Measurements from ENCODE around the gene KIF2A. TPM values are rescaled to one million over a fixed set of nuclear protein-coding genes. Genes with fewer than 3 reads are reported as not detected.

KIF2A gene
- polyA plus RNA-seq, 1 donor (not counting 4 experiments of a cell fraction or from before 2014, with no cell fraction given): 34.8 TPM

- H3K4me3 ChIP-seq (ENCODE audit: control insufficient read depth in 2 of 3, extremely low read depth in 1 of 3, insufficient read depth in 2 of 3, low read depth in 1 of 3, low read length in 3 of 3): peak overlapping the region in 1 of 3 experiments; percentile 4
- H3K27ac ChIP-seq (ENCODE audit: control insufficient read depth, insufficient read depth, low read length): peak overlapping the region; percentile 51
- no peaks in the 10 kb centered on the region for H3K79me2 ChIP-seq (ENCODE audit: control insufficient read depth, insufficient read depth, low read length)
- H3K9ac ChIP-seq (ENCODE audit: control insufficient read depth, extremely low read depth, insufficient read depth, low read length): no peak overlapping the region
- no peaks in the 10 kb centered on the region for H3K27me3 ChIP-seq (ENCODE audit: control insufficient read depth, extremely low read depth, insufficient read depth, low read length)
- DNase-seq (ENCODE audit: low read depth, low spot score) (no peak), FAIRE-seq (peak; percentile 69)
- TF ChIP-seq EZH2 (IDR thresholded peaks at IDR 0.05; ENCODE audit: low read length): no peak
- no peaks in the 10 kb centered on the region for H3K36me3 ChIP-seq (ENCODE audit: control insufficient read depth in 2 of 2, extremely low read depth in 1 of 2, insufficient read depth in 2 of 2, low read length in 2 of 2)
- no peaks in the 10 kb centered on the region for H3K9me3 ChIP-seq (ENCODE audit: control insufficient read depth, low read depth, low read length)
- dilution Hi-C loops (cut with MboI; ENCODE audit: extremely low pct_ligation_motif_present, low sequenced_read_pairs): no loop called here
- peak overlapping the region; percentile 40 for H3K4me2 ChIP-seq (ENCODE audit: control insufficient read depth, extremely low read depth, insufficient read depth, low read depth, low read length)
- no peaks in the 10 kb centered on the region for H4K20me1 ChIP-seq (ENCODE audit: control insufficient read depth, extremely low read depth, insufficient read depth, low read length)
- no peaks in the 10 kb centered on the region for H3K9me1 ChIP-seq (ENCODE audit: control insufficient read depth, extremely low read depth, insufficient read depth, low read length)
- peaks cover 34% of the 10 kb centered on the region for H3K4me1 ChIP-seq (ENCODE audit: control insufficient read depth, extremely low read depth, insufficient read depth, low read length)
- H2AFZ ChIP-seq (ENCODE audit: control insufficient read depth, low read length): no peak overlapping the region
Observed at GRCh38 chr5:62281411-62281810, 24.6 kb upstream of the KIF2A start.

- Histone ChIP-seq H3K9me3 (ENCODE audit: control insufficient read depth, low read depth, low read length) (no peaks in the 10 kb centered on the region), H3K27ac (ENCODE audit: control insufficient read depth, insufficient read depth, low read length) (no peak overlapping the region), H3K79me2 (ENCODE audit: control insufficient read depth, insufficient read depth, low read length) (no peaks in the 10 kb centered on the region), H2AFZ (ENCODE audit: control insufficient read depth, low read length) (no peak overlapping the region), H3K4me3 (ENCODE audit: control insufficient read depth in 2 of 3, extremely low read depth in 1 of 3, insufficient read depth in 2 of 3, low read depth in 1 of 3, low read length in 3 of 3) (no peak overlapping the region), H3K36me3 (ENCODE audit: control insufficient read depth in 2 of 2, extremely low read depth in 1 of 2, insufficient read depth in 2 of 2, low read length in 2 of 2) (no peaks in the 10 kb centered on the region), H4K20me1 (ENCODE audit: control insufficient read depth, extremely low read depth, insufficient read depth, low read length) (no peaks in the 10 kb centered on the region), H3K27me3 (ENCODE audit: control insufficient read depth, extremely low read depth, insufficient read depth, low read length) (no peaks in the 10 kb centered on the region), H3K4me2 (ENCODE audit: control insufficient read depth, extremely low read depth, insufficient read depth, low read depth, low read length) (no peak overlapping the region), H3K9ac (ENCODE audit: control insufficient read depth, extremely low read depth, insufficient read depth, low read length) (no peak overlapping the region), H3K9me1 (ENCODE audit: control insufficient read depth, extremely low read depth, insufficient read depth, low read length) (no peaks in the 10 kb centered on the region), H3K4me1 (ENCODE audit: control insufficient read depth, extremely low read depth, insufficient read depth, low read length) (peaks cover 28% of the 10 kb centered on the region)
- TF ChIP-seq CTCF (optimal IDR thresholded peaks at IDR 0.05 in 1 of 3, IDR thresholded peaks at IDR 0.05 in 1 of 3, conservative IDR thresholded peaks at IDR 0.05 in 1 of 3; ENCODE audit: extremely low read depth in 1 of 3, insufficient read depth in 2 of 3, low read length in 3 of 3) (no peak), EZH2 (IDR thresholded peaks at IDR 0.05; ENCODE audit: low read length) (no peak)
- dilution Hi-C loops (cut with MboI; ENCODE audit: extremely low pct_ligation_motif_present, low sequenced_read_pairs): no loop called here
- DNase-seq (ENCODE audit: low read depth, low spot score): no peak
- FAIRE-seq: peak; percentile 29
Observed at GRCh38 chr5:62282064-62282463, 23.9 kb upstream of the KIF2A start.

GRCh38 chr5:62283005-62283404 lies 23.0 kb upstream of the KIF2A start:
- Histone ChIP-seq H3K9me3 (ENCODE audit: control insufficient read depth, low read depth, low read length) (no peaks in the 10 kb centered on the region), H3K4me3 (ENCODE audit: control insufficient read depth in 2 of 3, extremely low read depth in 1 of 3, insufficient read depth in 2 of 3, low read depth in 1 of 3, low read length in 3 of 3) (no peak overlapping the region), H3K27me3 (ENCODE audit: control insufficient read depth, extremely low read depth, insufficient read depth, low read length) (no peaks in the 10 kb centered on the region), H3K4me2 (ENCODE audit: control insufficient read depth, extremely low read depth, insufficient read depth, low read depth, low read length) (no peak overlapping the region), H3K4me1 (ENCODE audit: control insufficient read depth, extremely low read depth, insufficient read depth, low read length) (peaks cover 22% of the 10 kb centered on the region), H3K27ac (ENCODE audit: control insufficient read depth, insufficient read depth, low read length) (no peak overlapping the region), H2AFZ (ENCODE audit: control insufficient read depth, low read length) (no peak overlapping the region), H3K79me2 (ENCODE audit: control insufficient read depth, insufficient read depth, low read length) (no peaks in the 10 kb centered on the region), H3K9ac (ENCODE audit: control insufficient read depth, extremely low read depth, insufficient read depth, low read length) (no peak overlapping the region), H3K36me3 (ENCODE audit: control insufficient read depth in 2 of 2, extremely low read depth in 1 of 2, insufficient read depth in 2 of 2, low read length in 2 of 2) (no peaks in the 10 kb centered on the region), H4K20me1 (ENCODE audit: control insufficient read depth, extremely low read depth, insufficient read depth, low read length) (no peaks in the 10 kb centered on the region), H3K9me1 (ENCODE audit: control insufficient read depth, extremely low read depth, insufficient read depth, low read length) (no peaks in the 10 kb centered on the region)
- no peak for DNase-seq (ENCODE audit: low read depth, low spot score)
- dilution Hi-C loops (cut with MboI; ENCODE audit: extremely low pct_ligation_motif_present, low sequenced_read_pairs): no loop called here
- no peak for FAIRE-seq
- TF ChIP-seq EZH2 (IDR thresholded peaks at IDR 0.05; ENCODE audit: low read length) (no peak), CTCF (optimal IDR thresholded peaks at IDR 0.05 in 1 of 3, IDR thresholded peaks at IDR 0.05 in 1 of 3, conservative IDR thresholded peaks at IDR 0.05 in 1 of 3; ENCODE audit: extremely low read depth in 1 of 3, insufficient read depth in 2 of 3, low read length in 3 of 3) (no peak)
